RWPE1 (cell line): ENCODE data around the gene TSEN2.

Experiments
- CTCF ChIA-PET: fragments of 350-600 bp; sonication (Branson Sonifier 250); formaldehyde crosslinking; extraction: SDS; loops from one replicate; lab custom pipeline; 2021; lab: Yijun Ruan, JAX
- POLR2A ChIA-PET: fragments of 400-600 bp; formaldehyde crosslinking; extraction: SDS; loops from one replicate; lab custom pipeline; 2020; ENCODE audit warnings: antibody characterized with exemption; ENCODE audit not compliant: low non-redundant PET; lab: Yijun Ruan, JAX
- DNase-seq: peaks from one replicate; pipeline ENCODE4 v3.0.0; 2012; ENCODE audit warnings: low spot score
- H3K27ac ChIP-seq: fragments of 450-650 bp; 2 replicates; pipeline ENCODE4 v1.5.1; 2017
- CTCF ChIP-seq: fragments of 450-650 bp; conservative IDR thresholded peaks from 2 replicates; pipeline ENCODE4 v1.5.1; 2017; ENCODE audit warnings: low read depth, mild to moderate bottlenecking

Gene TSEN2

GRCh38 chr3:12440927-12441714 lies 43.2 kb upstream of the TSEN2 start:
- DNase-seq = no peak
- no peak overlapping the region for H3K27ac ChIP-seq
- ChIA-PET CTCF (no interaction called here), POLR2A (no interaction called here)
- TF ChIP-seq CTCF = no peak

GRCh38 chr3:12442654-12443501 lies 41.4 kb upstream of the TSEN2 start:
- CTCF ChIA-PET = no interaction called here
- POLR2A ChIA-PET = no interaction called here
- no peak for TF ChIP-seq CTCF

GRCh38 chr3:12443781-12444522 lies 40.3 kb upstream of the TSEN2 start:
- ChIA-PET POLR2A (no interaction called here), CTCF (no interaction called here)
- no peak for TF ChIP-seq CTCF
- no peak for DNase-seq
- H3K27ac ChIP-seq = no peak overlapping the region

More at GRCh38 chr3:12442654-12443501, 41.4 kb upstream of the TSEN2 start:
- no peak overlapping the region for H3K27ac ChIP-seq
- DNase-seq = no peak

- TF ChIP-seq CTCF = no peak
- ChIA-PET CTCF (no interaction called here), POLR2A (no interaction called here)
- DNase-seq = peak; percentile 44
- H3K27ac ChIP-seq = no peak overlapping the region
These were observed 39.5 kb upstream of the TSEN2 start for GRCh38 chr3:12444582-12445471.

GRCh38 chr3:12445523-12446240 lies 38.6 kb upstream of the TSEN2 start:
- no peak for TF ChIP-seq CTCF
- ChIA-PET CTCF (no interaction called here), POLR2A (no interaction called here)
- no peak for DNase-seq
- no peak overlapping the region for H3K27ac ChIP-seq
